ENCODE data around the gene CD58. TPM values are rescaled to one million over a fixed set of nuclear protein-coding genes. Genes with fewer than 3 reads are reported as not detected.

Gene CD58
- total RNA-seq, 1 donor from 2014 or later, result 8.0 TPM

GRCh38 chr1:116556289-116557006 lies 14.4 kb downstream of the CD58 start:
- Mint-ChIP-seq H3K9me3 (ENCODE audit: unreplicated experiment) (no peaks in the 10 kb centered on the region), H3K4me3 (ENCODE audit: unreplicated experiment) (no peak overlapping the region), H3K27me3 (ENCODE audit: unreplicated experiment) (no peaks in the 10 kb centered on the region), H3K36me3 (ENCODE audit: unreplicated experiment) (no peaks in the 10 kb centered on the region), H3K27ac (ENCODE audit: unreplicated experiment) (no peak overlapping the region), H3K4me1 (ENCODE audit: low read depth, unreplicated experiment) (peaks cover 9% of the 10 kb centered on the region)
- no peak for DNase-seq
- no peak for TF ChIP-seq CTCF (IDR thresholded peaks at IDR 0.05; ENCODE audit: partially characterized antibody, unreplicated experiment)

GRCh38 chr1:116554924-116555323 lies 15.9 kb downstream of the CD58 start:
- Mint-ChIP-seq H3K4me3 (ENCODE audit: unreplicated experiment) (no peak overlapping the region), H3K4me1 (ENCODE audit: low read depth, unreplicated experiment) (peaks cover 9% of the 10 kb centered on the region)

GRCh38 chr1:116553386-116554115 lies 17.3 kb downstream of the CD58 start:
- Mint-ChIP-seq H3K4me3 (ENCODE audit: unreplicated experiment) (no peak overlapping the region), H3K9me3 (ENCODE audit: unreplicated experiment) (no peaks in the 10 kb centered on the region), H3K27me3 (ENCODE audit: unreplicated experiment) (no peaks in the 10 kb centered on the region), H3K36me3 (ENCODE audit: unreplicated experiment) (no peaks in the 10 kb centered on the region), H3K4me1 (ENCODE audit: low read depth, unreplicated experiment) (peaks cover 5% of the 10 kb centered on the region), H3K27ac (ENCODE audit: unreplicated experiment) (no peak overlapping the region)
- no peak for DNase-seq
- no peak for TF ChIP-seq CTCF (IDR thresholded peaks at IDR 0.05; ENCODE audit: partially characterized antibody, unreplicated experiment)

More at GRCh38 chr1:116554924-116555323, 15.9 kb downstream of the CD58 start:
- H3K9me3 Mint-ChIP-seq (ENCODE audit: unreplicated experiment), result no peaks in the 10 kb centered on the region
- no peak for TF ChIP-seq CTCF (IDR thresholded peaks at IDR 0.05; ENCODE audit: partially characterized antibody, unreplicated experiment)
- DNase-seq, result no peak
- no peaks in the 10 kb centered on the region for H3K27me3 Mint-ChIP-seq (ENCODE audit: unreplicated experiment)
- H3K27ac Mint-ChIP-seq (ENCODE audit: unreplicated experiment), result no peak overlapping the region
- H3K36me3 Mint-ChIP-seq (ENCODE audit: unreplicated experiment), result no peaks in the 10 kb centered on the region

GRCh38 chr1:116546354-116546977 lies 24.4 kb downstream of the CD58 start:
- no peaks in the 10 kb centered on the region for H3K4me1 Mint-ChIP-seq (ENCODE audit: low read depth, unreplicated experiment)
- H3K9me3 Mint-ChIP-seq (ENCODE audit: unreplicated experiment), result peaks cover 2% of the 10 kb centered on the region
- no peaks in the 10 kb centered on the region for H3K27me3 Mint-ChIP-seq (ENCODE audit: unreplicated experiment)
- peaks cover 7% of the 10 kb centered on the region for H3K36me3 Mint-ChIP-seq (ENCODE audit: unreplicated experiment)
- DNase-seq, result no peak
- no peak for TF ChIP-seq CTCF (IDR thresholded peaks at IDR 0.05; ENCODE audit: partially characterized antibody, unreplicated experiment)
- no peak overlapping the region for H3K27ac Mint-ChIP-seq (ENCODE audit: unreplicated experiment)
- H3K4me3 Mint-ChIP-seq (ENCODE audit: unreplicated experiment), result no peak overlapping the region

GRCh38 chr1:116545359-116545705 lies 25.5 kb downstream of the CD58 start:
- DNase-seq, result no peak
- Mint-ChIP-seq H3K27ac (ENCODE audit: unreplicated experiment) (no peak overlapping the region), H3K9me3 (ENCODE audit: unreplicated experiment) (peaks cover 2% of the 10 kb centered on the region)

More at GRCh38 chr1:116545359-116545705, 25.5 kb downstream of the CD58 start:
- no peak for TF ChIP-seq CTCF (IDR thresholded peaks at IDR 0.05; ENCODE audit: partially characterized antibody, unreplicated experiment)
- H3K27me3 Mint-ChIP-seq (ENCODE audit: unreplicated experiment), result no peaks in the 10 kb centered on the region
- peaks cover 10% of the 10 kb centered on the region for H3K36me3 Mint-ChIP-seq (ENCODE audit: unreplicated experiment)
- no peak overlapping the region for H3K4me3 Mint-ChIP-seq (ENCODE audit: unreplicated experiment)
- H3K4me1 Mint-ChIP-seq (ENCODE audit: low read depth, unreplicated experiment), result peaks cover 2% of the 10 kb centered on the region
